Measurements from ENCODE around the gene XPNPEP2. TPM values are rescaled to one million over a fixed set of nuclear protein-coding genes. Genes with fewer than 3 reads are reported as not detected.

Gene XPNPEP2, protein sequence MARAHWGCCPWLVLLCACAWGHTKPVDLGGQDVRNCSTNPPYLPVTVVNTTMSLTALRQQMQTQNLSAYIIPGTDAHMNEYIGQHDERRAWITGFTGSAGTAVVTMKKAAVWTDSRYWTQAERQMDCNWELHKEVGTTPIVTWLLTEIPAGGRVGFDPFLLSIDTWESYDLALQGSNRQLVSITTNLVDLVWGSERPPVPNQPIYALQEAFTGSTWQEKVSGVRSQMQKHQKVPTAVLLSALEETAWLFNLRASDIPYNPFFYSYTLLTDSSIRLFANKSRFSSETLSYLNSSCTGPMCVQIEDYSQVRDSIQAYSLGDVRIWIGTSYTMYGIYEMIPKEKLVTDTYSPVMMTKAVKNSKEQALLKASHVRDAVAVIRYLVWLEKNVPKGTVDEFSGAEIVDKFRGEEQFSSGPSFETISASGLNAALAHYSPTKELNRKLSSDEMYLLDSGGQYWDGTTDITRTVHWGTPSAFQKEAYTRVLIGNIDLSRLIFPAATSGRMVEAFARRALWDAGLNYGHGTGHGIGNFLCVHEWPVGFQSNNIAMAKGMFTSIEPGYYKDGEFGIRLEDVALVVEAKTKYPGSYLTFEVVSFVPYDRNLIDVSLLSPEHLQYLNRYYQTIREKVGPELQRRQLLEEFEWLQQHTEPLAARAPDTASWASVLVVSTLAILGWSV
- 3.6 TPM for polyA plus RNA-seq (ENCODE audit: insufficient read length)

DNA sequence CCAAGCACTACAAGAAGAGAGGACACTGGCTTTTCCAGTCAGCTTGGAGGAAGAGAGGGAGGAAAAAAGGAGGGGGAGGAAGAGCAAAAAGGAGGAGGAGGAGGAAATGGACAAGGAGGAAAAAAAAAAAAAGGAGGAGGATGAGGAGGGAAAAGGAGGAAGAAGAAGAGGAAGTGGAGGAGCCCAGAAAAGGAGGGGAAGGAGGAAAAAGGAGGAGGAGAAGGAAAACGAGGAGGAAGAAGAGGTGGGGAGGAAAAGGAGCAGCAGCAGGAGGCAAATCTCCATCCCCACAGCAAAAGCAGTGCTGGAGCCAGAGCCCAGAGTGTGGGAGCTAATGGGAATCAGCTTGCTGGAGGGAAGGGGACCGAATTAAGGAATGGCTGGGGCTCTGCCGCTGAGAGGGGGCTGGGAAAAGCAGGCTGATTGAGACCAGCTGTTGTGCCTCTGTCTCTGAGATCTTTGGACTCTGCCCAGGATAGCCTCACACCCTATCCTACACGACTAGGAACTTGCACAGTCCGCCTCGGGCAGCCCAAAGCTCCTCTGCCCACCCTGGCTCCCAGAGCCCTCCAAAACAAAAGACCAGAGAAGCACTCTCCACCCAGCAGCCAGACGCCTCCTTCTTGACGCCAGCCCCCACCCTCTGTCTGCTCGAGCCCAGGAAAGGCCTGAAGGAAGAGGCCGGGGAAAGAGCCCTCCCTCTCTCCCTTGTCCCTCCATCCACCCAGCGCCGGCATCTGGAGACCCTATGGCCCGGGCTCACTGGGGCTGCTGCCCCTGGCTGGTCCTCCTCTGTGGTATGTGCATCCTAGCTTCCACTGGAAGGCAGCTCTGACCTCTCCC, at the start of gene XPNPEP2:
Gene XPNPEP2, plus strand, starts transcription at position 514 of the 843 bp plus-strand sequence. Its CDS starts 235 bp downstream, at position 749.
- peak; percentile 65 for DNase-seq (ENCODE audit: low read depth)

DNA sequence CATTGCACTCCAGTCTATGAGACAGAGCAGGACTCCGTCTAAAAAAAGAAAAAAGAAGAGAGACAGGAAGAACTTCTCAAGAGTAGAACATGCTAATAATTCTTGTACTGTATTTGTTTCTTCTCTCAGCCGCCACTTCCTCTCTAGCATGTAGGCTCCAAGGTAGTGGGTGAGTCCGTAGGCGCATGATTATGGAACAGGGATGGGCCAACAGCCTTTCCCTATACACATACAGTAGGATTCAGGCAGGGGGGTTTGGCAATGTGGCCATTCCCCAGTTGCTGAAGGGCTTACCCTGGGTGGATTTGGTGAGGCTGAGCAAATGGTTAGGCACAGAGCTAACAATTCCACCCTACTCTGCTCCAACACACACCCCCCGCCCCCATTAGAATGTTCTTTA, 49.0 kb upstream of the XPNPEP2 start:
- no peak for DNase-seq (ENCODE audit: low read depth)

DNA sequence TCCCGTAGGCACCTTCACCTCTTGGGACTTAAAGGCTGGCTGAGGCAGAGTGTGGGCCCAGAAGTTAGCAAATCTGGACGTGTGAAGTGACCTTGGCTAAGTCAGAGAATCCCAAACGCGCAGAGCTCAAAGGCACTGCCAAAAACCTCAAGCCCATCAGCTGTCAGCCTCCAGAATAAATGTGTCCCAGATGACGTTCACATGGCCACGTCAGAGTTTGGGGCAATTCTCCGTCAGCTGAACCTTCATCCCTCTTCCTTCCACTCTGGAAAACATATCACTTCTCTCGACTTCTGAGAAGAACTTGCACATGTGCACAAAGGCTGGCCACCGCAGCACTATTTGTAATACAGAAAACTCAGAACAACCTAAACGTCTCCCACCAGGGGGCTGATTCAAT, 48.3 kb upstream of the XPNPEP2 start:
- peak; percentile 16 for DNase-seq (ENCODE audit: low read depth)

DNA sequence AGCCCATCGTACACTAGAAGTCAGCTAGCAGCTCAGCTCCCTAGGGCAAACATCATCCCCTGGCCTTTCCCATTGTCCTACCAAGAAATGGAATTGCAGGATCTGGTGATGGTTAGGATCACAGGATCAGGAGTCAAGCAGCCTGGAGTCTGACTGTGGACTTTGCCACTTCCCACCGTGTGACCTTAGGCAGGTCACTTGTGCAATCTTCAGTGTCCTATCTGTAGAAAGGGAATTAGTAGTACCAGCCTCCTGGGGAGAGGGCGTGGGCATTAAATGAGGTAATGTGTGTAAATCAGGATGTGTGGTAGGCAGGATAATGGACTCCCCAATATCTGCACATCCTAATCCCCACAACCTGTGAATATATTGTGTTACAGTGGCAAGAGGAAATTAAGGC, 45.4 kb upstream of the XPNPEP2 start:
- no peak for DNase-seq (ENCODE audit: low read depth)

DNA sequence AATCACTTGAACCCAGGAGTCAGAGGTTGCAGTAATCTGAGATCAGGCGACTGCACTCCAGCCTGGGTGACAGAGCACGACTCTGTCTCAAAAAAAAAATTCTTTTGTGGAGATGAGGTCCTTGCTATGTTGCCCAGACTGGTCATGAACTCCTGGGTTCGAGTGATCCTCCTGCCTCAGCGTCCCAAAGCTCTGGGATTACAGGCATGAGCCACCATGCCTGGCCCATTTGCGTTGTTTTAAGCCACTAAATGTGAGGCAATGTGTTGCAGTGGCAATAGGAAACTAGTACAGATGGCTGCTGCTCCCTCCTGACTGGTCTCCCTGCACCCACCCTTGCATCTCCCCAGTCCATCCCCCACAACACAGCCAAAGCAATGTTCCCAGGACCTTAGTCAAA, 44.0 kb upstream of the XPNPEP2 start:
- DNase-seq (ENCODE audit: low read depth) = no peak

DNA sequence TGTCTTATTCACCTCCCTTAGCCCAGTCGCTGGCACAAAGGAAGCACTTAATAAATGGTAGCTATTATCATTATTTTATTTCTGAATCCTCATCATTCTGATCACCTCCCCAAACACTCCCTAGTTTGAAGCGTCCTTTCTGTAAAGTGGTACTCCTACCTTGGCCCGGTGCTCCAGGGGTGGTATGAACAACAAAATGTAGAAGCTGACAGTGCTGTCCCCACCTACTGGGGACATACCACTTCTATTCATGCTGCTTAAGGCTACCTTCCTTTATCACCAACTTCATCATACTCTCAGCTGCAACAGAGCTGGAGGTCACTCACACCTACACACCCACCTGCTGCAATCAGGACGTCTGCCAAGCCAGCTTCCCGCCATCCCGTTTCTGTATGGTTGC, 43.2 kb upstream of the XPNPEP2 start:
- DNase-seq (ENCODE audit: low read depth) = no peak

DNA sequence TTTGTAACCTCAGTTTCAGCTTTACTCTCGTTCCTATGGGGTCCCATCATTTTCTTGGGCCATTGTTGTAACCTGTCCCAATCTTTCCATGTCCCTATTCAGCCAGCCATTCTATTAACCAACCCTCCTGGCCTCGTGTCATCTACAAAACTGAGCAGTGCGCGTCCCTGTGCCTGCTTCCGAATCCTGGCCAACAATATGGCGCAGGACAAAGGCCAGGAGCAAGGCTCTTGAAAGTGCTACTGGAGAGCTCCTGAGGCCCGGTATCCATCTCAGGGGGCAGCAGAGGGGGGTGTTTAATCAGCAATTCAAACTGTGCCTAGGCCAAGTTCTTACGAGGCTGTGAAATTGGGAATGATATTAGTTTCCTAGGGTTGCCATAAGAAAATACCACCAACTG, 42.8 kb upstream of the XPNPEP2 start:
- DNase-seq (ENCODE audit: low read depth) = no peak

DNA sequence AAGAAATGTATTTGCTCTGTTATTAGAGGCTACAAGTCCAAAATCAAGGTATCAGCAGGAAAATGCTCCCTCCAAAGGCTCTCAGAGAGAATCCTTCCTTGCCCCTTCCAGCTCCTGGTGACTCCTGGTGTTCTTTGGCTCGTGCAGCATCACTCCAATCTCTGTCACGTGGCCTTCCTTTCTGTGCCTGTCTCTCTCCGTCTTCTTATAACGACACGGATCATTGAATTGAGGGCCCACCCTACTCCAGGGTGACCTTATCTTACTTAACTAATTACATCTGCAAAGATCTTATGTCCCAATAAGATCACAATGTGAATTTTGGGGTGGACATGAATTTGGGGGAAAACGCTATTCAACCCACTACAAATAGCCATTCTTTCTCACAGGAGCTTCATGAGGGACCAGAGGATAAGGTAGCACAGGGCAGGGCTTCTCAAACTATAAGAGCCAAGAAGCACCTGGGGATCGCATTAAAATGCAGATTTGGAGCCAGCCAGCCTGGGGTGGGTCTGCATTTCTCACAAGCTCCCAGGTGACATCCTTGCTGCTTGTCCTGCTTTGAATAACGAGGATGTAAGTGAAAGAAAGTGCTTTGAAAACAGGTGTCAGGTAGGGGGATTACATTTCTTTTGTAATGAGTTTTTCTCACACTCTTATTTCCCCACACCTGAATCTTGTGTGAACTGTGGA, 42.2 kb upstream of the XPNPEP2 start:
- DNase-seq (ENCODE audit: low read depth) = no peak

DNA sequence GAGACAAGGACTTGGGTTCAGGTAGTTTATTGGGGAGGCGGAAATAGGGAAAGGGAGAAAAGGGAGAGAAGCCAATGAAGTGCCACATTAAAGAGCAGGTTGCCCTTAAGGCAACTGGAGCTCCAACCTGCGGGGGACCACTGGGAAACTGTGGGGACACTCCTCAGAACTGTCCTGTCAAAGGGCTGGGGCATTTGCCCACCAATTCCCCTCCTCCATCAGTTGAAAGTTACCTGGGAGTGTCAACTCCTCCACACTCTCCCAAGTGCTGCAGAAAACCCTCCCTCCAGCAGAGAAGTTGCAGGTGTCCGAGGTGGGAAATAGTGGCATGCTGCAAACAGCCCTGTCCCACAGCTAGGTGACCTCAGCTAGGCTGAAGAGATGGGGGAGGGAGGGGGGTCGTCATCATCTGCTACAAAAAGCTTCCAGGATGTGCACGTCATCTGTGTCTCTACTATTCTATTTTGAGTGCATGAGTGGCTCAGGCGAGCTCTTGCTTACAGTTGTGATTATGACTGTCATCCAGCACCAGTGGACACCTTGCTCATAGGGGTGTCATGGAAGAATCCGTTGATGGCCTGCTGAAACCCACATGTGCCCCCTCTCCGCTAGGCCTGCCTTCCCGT, 41.5 kb upstream of the XPNPEP2 start:
- DNase-seq (ENCODE audit: low read depth) = no peak

DNA sequence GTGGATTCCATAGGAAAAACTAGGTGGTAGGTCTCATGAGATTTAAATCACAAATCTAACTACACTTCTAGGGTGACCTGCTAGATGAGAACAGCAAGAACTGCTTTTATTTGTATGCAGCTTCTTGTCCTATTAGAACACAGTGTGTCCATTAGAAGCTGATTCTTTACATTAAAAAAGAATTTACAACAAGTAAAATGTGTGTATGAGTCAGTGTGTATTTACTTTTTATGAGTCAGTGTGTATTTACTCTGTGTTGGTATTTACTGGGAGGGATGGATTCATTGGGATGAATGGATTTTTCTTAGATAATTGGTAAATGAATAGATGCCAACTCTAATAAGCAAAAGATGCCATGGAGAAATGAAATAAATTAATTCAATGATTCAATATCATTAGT, 40.6 kb upstream of the XPNPEP2 start:
- DNase-seq (ENCODE audit: low read depth) = no peak

DNA sequence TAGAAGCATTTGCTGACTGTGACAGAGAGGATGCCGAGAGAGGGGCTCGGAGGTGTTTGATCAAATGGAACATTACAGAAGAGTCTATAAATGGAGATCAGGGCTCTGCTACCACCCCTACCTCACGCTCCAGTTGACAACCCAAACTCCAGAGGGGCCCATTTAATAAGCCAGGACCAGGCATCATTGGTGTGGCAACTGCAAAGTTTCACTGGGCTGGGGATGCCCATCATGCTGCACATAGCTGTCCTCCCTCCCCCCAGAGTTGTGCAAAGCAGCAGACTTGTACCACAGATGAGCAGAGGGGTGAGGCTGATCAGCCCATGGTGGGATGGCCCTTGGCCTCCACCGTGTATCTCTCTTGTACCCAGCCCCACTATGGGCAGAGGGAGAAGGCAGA, 38.2 kb upstream of the XPNPEP2 start:
- DNase-seq (ENCODE audit: low read depth) = no peak

DNA sequence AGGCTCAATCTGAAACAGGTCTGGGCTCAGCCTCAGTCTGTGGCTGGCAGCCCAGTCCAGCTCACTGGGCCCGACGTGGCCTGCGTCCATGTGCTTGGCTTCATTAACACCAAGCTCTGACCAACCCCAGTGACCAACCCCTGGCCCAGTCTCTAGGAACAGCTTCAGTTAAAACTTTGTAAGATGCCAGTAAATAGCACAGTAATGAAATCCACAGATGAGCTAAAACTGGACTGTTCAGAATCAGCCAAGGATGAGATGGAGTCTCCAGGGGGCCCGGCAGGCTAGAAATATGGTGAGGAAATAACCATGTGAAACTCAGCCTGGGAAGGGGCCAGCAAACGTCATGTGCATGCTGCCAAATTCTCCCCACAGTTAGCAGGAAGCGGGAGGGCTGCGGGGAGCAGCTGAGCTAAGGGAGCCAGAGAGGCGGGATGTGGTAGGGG, 37.1 kb upstream of the XPNPEP2 start:
- peak; percentile 76 for DNase-seq (ENCODE audit: low read depth)

DNA sequence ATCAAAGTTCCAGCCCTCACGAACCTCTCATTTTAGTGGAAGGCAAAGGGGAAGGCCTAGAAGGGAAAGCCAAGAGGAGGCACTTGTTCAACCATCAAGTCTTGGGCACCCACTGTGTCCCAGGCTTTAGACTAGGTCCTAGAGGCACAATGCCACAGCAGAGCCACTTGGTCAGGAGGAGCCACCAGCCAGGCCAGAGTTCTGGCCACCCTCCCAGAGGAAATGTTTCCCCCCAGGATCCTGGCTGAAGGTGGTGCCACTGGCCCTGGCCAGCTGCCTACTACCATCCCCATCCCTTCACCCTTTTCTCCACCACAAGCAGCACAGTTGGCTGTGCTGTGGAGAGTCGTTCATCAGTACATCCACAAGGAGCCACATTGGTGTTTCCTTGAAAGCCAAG, 34.3 kb upstream of the XPNPEP2 start:
- DNase-seq (ENCODE audit: low read depth) = no peak

DNA sequence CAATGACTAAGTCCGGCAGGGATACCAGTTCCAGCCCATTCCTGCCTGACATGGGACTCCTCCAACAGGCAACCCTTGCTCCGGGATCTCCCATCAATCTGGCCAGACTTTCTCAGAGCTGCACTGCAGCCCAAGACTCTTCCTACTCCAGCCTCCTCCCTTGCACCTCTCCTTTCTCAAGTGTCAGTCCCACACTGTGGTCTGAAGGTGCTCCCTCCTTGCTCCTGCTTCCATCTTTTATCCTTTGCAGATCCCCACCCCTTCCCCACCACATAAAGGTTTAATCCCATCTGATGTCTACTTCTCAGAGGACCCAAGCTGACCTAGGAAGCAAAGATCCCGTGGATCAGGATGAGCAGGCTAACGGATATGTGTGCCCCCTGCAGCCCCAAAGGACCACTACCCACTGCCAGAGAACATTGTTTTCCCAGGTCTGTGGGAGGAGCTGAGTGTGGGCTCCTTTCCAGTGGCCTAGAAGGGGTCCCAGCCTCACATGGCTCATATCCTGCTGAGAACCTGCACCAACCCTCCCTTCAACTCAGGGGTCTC, 33.3 kb upstream of the XPNPEP2 start:
- DNase-seq (ENCODE audit: low read depth) = no peak

DNA sequence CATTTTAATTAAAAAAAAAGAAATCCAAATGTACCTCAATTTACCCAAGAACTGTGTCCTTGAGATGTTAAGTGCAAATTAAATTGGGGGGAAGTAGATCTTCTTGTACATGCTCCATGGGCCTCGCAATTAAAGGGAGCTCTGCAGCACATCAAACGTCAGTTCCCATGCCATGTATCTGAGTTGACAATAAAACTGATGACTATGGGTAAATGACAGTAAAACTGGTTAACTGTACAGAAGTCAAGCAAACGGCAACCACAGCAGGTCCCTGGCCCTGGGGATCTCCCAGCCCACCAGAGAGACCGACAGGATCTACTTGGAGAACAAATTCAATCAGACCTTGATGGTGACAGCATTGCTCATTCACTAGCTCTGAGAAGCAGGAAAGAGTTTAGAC, 32.8 kb upstream of the XPNPEP2 start:
- DNase-seq (ENCODE audit: low read depth) = no peak

DNA sequence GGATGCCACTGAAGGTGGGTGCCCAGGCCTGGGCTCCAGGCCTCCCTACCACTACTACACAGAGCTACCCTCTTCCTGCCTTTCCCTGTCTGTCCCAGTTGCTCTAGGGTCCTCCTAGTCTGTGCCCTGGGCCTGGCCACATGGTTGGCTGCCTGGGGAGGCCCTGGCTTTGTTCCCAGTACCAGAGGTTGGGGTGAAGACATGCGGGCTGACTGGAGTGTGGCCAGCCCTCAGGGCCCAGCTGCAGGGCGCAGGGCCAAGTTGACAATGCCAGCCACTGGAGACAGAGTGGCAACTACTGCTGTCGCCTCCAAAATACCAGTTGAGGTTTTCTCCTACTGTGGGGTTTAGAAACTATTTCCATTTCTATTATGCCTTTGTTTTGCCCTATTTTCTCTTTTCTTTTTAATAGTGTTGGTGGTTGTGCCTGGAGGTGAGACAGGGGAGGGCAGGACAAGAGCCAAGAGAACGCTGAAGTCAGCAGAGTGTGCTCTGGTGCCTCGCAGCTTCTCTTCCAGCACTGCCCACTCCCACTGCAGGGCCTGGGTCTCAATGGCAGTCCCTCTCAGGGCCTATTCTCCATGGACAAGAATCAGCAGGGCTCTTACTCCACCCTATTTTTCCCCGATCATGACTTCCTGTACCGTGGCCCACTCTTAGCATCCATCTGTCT, 32.2 kb upstream of the XPNPEP2 start:
- no peak for DNase-seq (ENCODE audit: low read depth)

DNA sequence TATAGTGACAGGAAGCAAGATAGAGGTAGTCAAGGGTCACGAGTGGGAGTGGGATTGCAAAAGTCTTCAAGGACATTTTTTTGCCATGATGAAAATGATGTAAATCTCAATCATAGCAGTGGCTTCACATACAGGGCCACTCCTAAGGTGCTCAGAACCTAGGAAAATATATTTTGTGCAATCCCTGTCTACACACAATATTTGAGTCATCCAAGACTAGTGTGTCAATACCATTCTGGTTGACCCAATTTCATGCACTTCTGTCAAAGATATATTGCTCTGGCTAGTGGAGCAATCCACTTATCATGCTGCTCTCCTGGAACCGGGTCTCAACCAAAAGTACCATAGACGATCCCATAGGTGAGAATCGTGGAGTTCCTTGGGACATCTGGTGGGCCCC, 24.2 kb upstream of the XPNPEP2 start:
- DNase-seq (ENCODE audit: low read depth) = no peak

DNA sequence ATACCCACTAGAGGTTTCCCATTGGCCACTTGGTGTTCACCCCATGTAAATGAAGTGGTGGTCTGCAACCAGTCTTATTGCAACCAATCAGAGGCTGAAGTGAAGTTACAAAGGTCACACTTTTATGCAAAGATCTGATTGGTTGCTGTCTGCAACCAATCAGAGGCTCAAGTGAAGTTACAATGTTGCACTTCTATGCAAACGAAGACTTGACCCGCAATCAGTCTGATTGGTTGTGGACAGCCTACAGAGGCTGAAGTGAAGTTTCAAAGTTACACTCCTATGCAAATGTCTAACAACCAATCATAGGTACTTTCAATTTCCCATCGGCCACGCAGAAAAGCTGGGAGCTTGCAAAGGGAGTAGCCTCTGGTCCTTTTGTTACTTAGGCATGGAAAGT, 22.3 kb upstream of the XPNPEP2 start:
- DNase-seq (ENCODE audit: low read depth) = no peak

DNA sequence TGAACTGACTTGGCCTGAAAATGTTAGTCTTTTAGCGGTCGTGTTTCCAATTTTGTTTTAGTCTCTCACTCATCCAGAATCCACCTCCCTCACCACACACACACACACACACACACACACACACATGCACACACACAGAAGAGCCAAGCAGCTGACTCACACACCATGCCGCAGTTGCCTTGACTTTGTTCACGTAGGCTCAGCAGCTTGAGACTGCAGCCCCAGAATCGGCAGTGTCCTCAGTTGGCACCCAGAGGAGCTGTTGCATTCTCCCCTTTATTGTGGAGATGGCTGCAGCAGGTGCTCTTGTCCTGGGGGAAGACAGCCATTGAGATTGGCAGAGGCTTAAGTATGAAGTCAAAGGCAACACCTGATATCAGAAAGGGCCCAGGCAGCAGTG, 20.9 kb upstream of the XPNPEP2 start:
- DNase-seq (ENCODE audit: low read depth) = no peak

DNA sequence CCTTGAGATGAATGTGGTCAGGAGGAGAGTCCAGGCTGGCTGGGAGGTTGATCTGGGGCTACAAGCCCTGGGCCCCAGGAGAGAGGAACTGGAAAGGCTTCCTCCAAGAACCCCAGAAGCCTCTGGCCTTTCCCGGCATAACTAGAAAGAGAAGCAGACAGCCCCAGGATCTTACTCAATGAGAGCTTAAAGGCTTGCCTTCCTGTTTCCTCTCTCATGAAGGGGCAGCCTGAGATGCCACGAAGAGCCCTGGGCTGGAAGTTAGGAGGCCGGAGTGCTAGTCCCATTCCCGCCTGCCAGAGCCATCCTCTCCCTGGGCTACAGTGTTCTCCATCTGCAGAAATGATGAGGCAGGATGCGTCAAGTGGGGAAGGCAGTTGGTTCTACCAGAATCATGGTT, 20.1 kb upstream of the XPNPEP2 start:
- no peak for DNase-seq (ENCODE audit: low read depth)

Data from forelimb muscle (tissue), 1 donor.